ENCODE measurements around the gene MPHOSPH10. TPM values are rescaled to one million over a fixed set of nuclear protein-coding genes. Genes with fewer than 3 reads are reported as not detected.

Gene MPHOSPH10
- total RNA-seq, 1 donor from 2014 or later: 28.6 TPM

- DNase-seq (ENCODE audit: low spot score): no peak
- H3K27ac Mint-ChIP-seq (ENCODE audit: unreplicated experiment): no peak overlapping the region
These were observed 25.4 kb downstream of the MPHOSPH10 start for GRCh38 chr2:71155846-71156245.

GRCh38 chr2:71156573-71156972 is 26.1 kb downstream of the MPHOSPH10 start:
- peaks cover 11% of the 10 kb centered on the region for H3K4me1 Mint-ChIP-seq (ENCODE audit: low read depth)
- no peak overlapping the region for H3K27ac Mint-ChIP-seq (ENCODE audit: unreplicated experiment)

More at GRCh38 chr2:71155846-71156245, 25.4 kb downstream of the MPHOSPH10 start:
- no peaks in the 10 kb centered on the region for H3K9me3 Mint-ChIP-seq (ENCODE audit: low read depth)
- TF ChIP-seq CTCF (IDR thresholded peaks at IDR 0.05): no peak
- H3K4me3 Mint-ChIP-seq (ENCODE audit: unreplicated experiment): no peak overlapping the region
- H3K4me1 Mint-ChIP-seq (ENCODE audit: low read depth): peaks cover 11% of the 10 kb centered on the region
- no peaks in the 10 kb centered on the region for H3K36me3 Mint-ChIP-seq (ENCODE audit: low read depth)
- peaks cover 18% of the 10 kb centered on the region for H3K27me3 Mint-ChIP-seq (ENCODE audit: low read depth)

GRCh38 chr2:71157124-71157793 is 26.8 kb downstream of the MPHOSPH10 start:
- TF ChIP-seq CTCF (IDR thresholded peaks at IDR 0.05): peak; percentile 84
- no peaks in the 10 kb centered on the region for H3K36me3 Mint-ChIP-seq (ENCODE audit: low read depth)
- no peaks in the 10 kb centered on the region for H3K9me3 Mint-ChIP-seq (ENCODE audit: low read depth)
- H3K27me3 Mint-ChIP-seq (ENCODE audit: low read depth): peaks cover 18% of the 10 kb centered on the region
- H3K27ac Mint-ChIP-seq (ENCODE audit: unreplicated experiment): no peak overlapping the region
- peak overlapping the region; percentile 37 for H3K4me3 Mint-ChIP-seq (ENCODE audit: unreplicated experiment)
- no peak for DNase-seq (ENCODE audit: low spot score)
- peaks cover 11% of the 10 kb centered on the region for H3K4me1 Mint-ChIP-seq (ENCODE audit: low read depth)

More at GRCh38 chr2:71156573-71156972, 26.1 kb downstream of the MPHOSPH10 start:
- Mint-ChIP-seq H3K36me3 (ENCODE audit: low read depth) (no peaks in the 10 kb centered on the region), H3K9me3 (ENCODE audit: low read depth) (no peaks in the 10 kb centered on the region), H3K27me3 (ENCODE audit: low read depth) (peaks cover 18% of the 10 kb centered on the region), H3K4me3 (ENCODE audit: unreplicated experiment) (no peak overlapping the region)
- DNase-seq (ENCODE audit: low spot score): no peak
- no peak for TF ChIP-seq CTCF (IDR thresholded peaks at IDR 0.05)

GRCh38 chr2:71166812-71167211 is 36.4 kb downstream of the MPHOSPH10 start:
- no peaks in the 10 kb centered on the region for H3K9me3 Mint-ChIP-seq (ENCODE audit: low read depth)
- no peak overlapping the region for H3K4me3 Mint-ChIP-seq (ENCODE audit: unreplicated experiment)
- peaks cover 13% of the 10 kb centered on the region for H3K27me3 Mint-ChIP-seq (ENCODE audit: low read depth)
- H3K36me3 Mint-ChIP-seq (ENCODE audit: low read depth): no peaks in the 10 kb centered on the region
- peaks cover 3% of the 10 kb centered on the region for H3K4me1 Mint-ChIP-seq (ENCODE audit: low read depth)
- no peak for TF ChIP-seq CTCF (IDR thresholded peaks at IDR 0.05)
- no peak for DNase-seq (ENCODE audit: low spot score)
- H3K27ac Mint-ChIP-seq (ENCODE audit: unreplicated experiment): no peak overlapping the region

GRCh38 chr2:71173096-71173495 is 42.7 kb downstream of the MPHOSPH10 start:
- Mint-ChIP-seq H3K9me3 (ENCODE audit: low read depth) (no peaks in the 10 kb centered on the region), H3K4me1 (ENCODE audit: low read depth) (peaks cover 3% of the 10 kb centered on the region), H3K36me3 (ENCODE audit: low read depth) (no peaks in the 10 kb centered on the region), H3K4me3 (ENCODE audit: unreplicated experiment) (no peak overlapping the region), H3K27ac (ENCODE audit: unreplicated experiment) (no peak overlapping the region), H3K27me3 (ENCODE audit: low read depth) (peaks cover 18% of the 10 kb centered on the region)
- TF ChIP-seq CTCF (IDR thresholded peaks at IDR 0.05): no peak
- DNase-seq (ENCODE audit: low spot score): no peak

Data from chondrocyte (in vitro differentiated cells).